Fibroblast of lung (primary cell): ENCODE data around the gene TNFRSF14. TPM values are rescaled to one million over a fixed set of nuclear protein-coding genes. Genes with fewer than 3 reads are reported as not detected.

Source experiments
- DNase-seq, 2 donors: peaks; one replicate each; pipeline versions ENCODE4 v3.0.0 to v3.0.0-alpha.2; 2010; ENCODE audit warnings: low read depth in 2 of 2
- H2AFZ ChIP-seq: 2 replicates; pipeline ENCODE4 v1.5.1; 2012; ENCODE audit warnings: low read length, control low read depth, inconsistent platforms
- H3K27ac ChIP-seq: 2 replicates; pipeline ENCODE4 v1.5.1; 2011; ENCODE audit warnings: low read length, control low read depth; ENCODE audit not compliant: insufficient read depth
- H3K27me3 ChIP-seq: 2 replicates; pipeline ENCODE4 v1.5.1; 2011; ENCODE audit warnings: mild to moderate bottlenecking, low read length; ENCODE audit not compliant: control insufficient read depth, insufficient read depth
- H3K36me3 ChIP-seq: 2 replicates; pipeline ENCODE4 v1.5.1; 2011; ENCODE audit warnings: low read length; ENCODE audit not compliant: control insufficient read depth, insufficient read depth
- H3K4me1 ChIP-seq: 2 replicates; pipeline ENCODE4 v1.5.1; 2011; ENCODE audit warnings: low read length; ENCODE audit not compliant: control insufficient read depth, insufficient read depth; ENCODE audit errors: extremely low read depth
- H3K4me2 ChIP-seq: 2 replicates; pipeline ENCODE4 v1.5.1; 2011; ENCODE audit warnings: low read length, control low read depth; ENCODE audit not compliant: insufficient read depth; ENCODE audit errors: extremely low read depth
- H3K4me3 ChIP-seq, 4 experiments: fragments of 200-600 bp in 1 of 4; sonication (generic) in 1 of 4; replicated peaks in 1 of 4; 2 replicates each; pipeline ENCODE4 v1.5.1; 2011 to 2016; ENCODE audit warnings: low read length in 4 of 4, low read depth in 3 of 4, mild to moderate bottlenecking in 3 of 4, control low read depth in 2 of 4, inconsistent platforms in 1 of 4, mixed read lengths in 1 of 4; ENCODE audit not compliant: insufficient read depth in 1 of 4; ENCODE audit errors: control extremely low read depth in 1 of 4
- H3K79me2 ChIP-seq: 2 replicates; pipeline ENCODE4 v1.5.1; 2012; ENCODE audit warnings: mild to moderate bottlenecking, low read length, inconsistent platforms; ENCODE audit not compliant: control insufficient read depth, insufficient read depth
- H3K9ac ChIP-seq: 2 replicates; pipeline ENCODE4 v1.5.1; 2011; ENCODE audit warnings: mild to moderate bottlenecking, low read length, control low read depth; ENCODE audit not compliant: insufficient read depth
- H3K9me3 ChIP-seq: 2 replicates; pipeline ENCODE4 v1.5.1; 2012; ENCODE audit warnings: low read depth, low read length; ENCODE audit not compliant: control insufficient read depth, insufficient read depth
- H4K20me1 ChIP-seq: 2 replicates; pipeline ENCODE4 v1.5.1; 2011; ENCODE audit warnings: low read length; ENCODE audit not compliant: control insufficient read depth, insufficient read depth; ENCODE audit errors: extremely low read depth
- EZH2 ChIP-seq: IDR thresholded peaks from 2 replicates; pipeline ENCODE4 v1.5.1; 2012; ENCODE audit warnings: low read length, control low read depth, mild to moderate bottlenecking; ENCODE audit errors: missing control alignments
- polyA plus RNA-seq, 2 donors: library from polyadenylated mRNA; depleted of rRNA in 1 of 2; stranded (reverse) in 1 of 2; unstranded in 1 of 2; fragments of >200 nt; gene quantifications; 2 replicates each; pipeline ENCODE4 v1.2.1, GENCODE V29; 2011 to 2012; ENCODE audit warnings: missing spikeins in 1 of 2
- total RNA-seq: library from RNA; depleted of rRNA; stranded (reverse); fragments of >200 nt; gene quantifications from 2 replicates; pipeline ENCODE4 v1.2.1, GENCODE V29; 2014
- TF ChIP-seq, protein P1 (sequence below), 2 donors: IDR thresholded peaks in 1 of 2; conservative IDR thresholded peaks in 1 of 2; 1 replicate in 1 of 2; 2 replicates in 1 of 2; pipeline ENCODE4 v1.5.1; 2011 to 2012; ENCODE audit warnings: low read length in 2 of 2, control low read depth in 1 of 2, inconsistent platforms in 1 of 2, low read depth in 1 of 2, mild to moderate bottlenecking in 1 of 2

The TNFRSF14 gene
- total and polyA plus RNA-seq, 2 donors (not counting 1 experiment from before 2014, with no cell fraction given), result 15.2 to 85.0 TPM

DNA sequence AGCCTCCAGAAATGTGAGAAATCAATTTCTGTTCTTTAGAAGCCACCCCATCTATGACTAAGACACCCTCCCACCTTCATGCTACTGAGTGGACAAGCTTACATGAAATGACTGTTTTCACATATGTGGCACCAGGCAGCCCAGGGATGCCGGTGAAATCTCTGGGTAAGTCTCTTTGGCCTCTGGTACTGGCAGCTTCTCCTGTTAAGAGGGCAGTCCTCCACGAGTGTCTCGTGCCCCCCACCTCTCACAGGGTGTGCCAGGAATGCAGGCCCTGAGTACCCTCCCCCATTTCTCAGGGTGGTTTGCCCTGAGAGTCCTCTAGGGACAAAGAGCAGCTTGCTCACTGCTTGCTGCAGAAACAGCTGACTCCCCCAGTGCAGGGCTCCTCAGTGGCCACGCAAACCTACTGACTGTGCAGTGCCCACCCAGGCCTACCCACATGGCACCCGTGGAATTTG is 27.2 kb downstream of the TNFRSF14 start:
- Histone ChIP-seq H3K27me3 (no peaks in the 10 kb centered on the region), H2AFZ (no peak overlapping the region), H3K4me3 (peak overlapping the region in 1 of 4 experiments; percentile 20), H3K27ac (no peak overlapping the region), H3K4me2 (no peak overlapping the region), H3K36me3 (no peaks in the 10 kb centered on the region), H3K79me2 (no peaks in the 10 kb centered on the region), H3K9me3 (no peaks in the 10 kb centered on the region), H4K20me1 (no peaks in the 10 kb centered on the region), H3K4me1 (peaks cover 5% of the 10 kb centered on the region), H3K9ac (no peak overlapping the region)
- TF ChIP-seq EZH2, result no peak
- TF ChIP-seq, protein P1, sequence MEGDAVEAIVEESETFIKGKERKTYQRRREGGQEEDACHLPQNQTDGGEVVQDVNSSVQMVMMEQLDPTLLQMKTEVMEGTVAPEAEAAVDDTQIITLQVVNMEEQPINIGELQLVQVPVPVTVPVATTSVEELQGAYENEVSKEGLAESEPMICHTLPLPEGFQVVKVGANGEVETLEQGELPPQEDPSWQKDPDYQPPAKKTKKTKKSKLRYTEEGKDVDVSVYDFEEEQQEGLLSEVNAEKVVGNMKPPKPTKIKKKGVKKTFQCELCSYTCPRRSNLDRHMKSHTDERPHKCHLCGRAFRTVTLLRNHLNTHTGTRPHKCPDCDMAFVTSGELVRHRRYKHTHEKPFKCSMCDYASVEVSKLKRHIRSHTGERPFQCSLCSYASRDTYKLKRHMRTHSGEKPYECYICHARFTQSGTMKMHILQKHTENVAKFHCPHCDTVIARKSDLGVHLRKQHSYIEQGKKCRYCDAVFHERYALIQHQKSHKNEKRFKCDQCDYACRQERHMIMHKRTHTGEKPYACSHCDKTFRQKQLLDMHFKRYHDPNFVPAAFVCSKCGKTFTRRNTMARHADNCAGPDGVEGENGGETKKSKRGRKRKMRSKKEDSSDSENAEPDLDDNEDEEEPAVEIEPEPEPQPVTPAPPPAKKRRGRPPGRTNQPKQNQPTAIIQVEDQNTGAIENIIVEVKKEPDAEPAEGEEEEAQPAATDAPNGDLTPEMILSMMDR (conservative IDR thresholded peaks at IDR 0.05 in 1 of 2, IDR thresholded peaks at IDR 0.05 in 1 of 2; ENCODE audit: low read depth in 1 of 2, low read length in 2 of 2), result no peak
- DNase-seq, result no peak

DNA sequence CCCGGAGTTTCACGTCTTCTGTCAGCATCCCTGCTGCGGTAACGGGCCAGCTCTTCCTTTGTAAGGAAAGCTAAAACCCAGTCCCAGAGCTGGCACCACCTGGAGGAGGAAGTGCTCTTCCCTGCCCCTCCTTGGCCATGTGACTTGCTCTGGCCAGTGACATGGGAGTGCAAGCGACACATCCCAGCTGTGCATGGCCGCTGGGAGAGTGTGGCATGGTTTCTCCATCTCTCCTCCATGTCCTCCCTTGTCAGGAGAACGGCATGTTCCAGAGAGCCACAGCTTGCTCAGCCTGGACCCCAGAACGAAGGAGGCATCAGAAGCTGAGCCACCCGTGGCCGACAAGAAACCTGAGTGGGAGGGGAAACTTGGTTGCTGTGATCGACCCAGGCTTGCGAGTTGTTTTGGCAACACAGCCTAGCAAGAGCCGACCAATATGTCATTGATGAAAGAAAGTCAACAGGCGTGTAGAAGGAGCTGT is 27.7 kb downstream of the TNFRSF14 start:
- Histone ChIP-seq H3K27ac (no peak overlapping the region), H3K9ac (no peak overlapping the region), H3K79me2 (no peaks in the 10 kb centered on the region), H3K4me3 (peak overlapping the region in 2 of 4 experiments; percentile 17 to 20), H4K20me1 (no peaks in the 10 kb centered on the region), H3K9me3 (no peaks in the 10 kb centered on the region), H3K4me2 (no peak overlapping the region), H3K27me3 (no peaks in the 10 kb centered on the region), H2AFZ (no peak overlapping the region), H3K36me3 (no peaks in the 10 kb centered on the region), H3K4me1 (peaks cover 5% of the 10 kb centered on the region)
- peak in 1 of 2 donors; percentile 60 for DNase-seq
- peak; percentile 49 for TF ChIP-seq EZH2
- TF ChIP-seq, protein P1 (conservative IDR thresholded peaks at IDR 0.05 in 1 of 2, IDR thresholded peaks at IDR 0.05 in 1 of 2; ENCODE audit: low read depth in 1 of 2, low read length in 2 of 2), result no peak

DNA sequence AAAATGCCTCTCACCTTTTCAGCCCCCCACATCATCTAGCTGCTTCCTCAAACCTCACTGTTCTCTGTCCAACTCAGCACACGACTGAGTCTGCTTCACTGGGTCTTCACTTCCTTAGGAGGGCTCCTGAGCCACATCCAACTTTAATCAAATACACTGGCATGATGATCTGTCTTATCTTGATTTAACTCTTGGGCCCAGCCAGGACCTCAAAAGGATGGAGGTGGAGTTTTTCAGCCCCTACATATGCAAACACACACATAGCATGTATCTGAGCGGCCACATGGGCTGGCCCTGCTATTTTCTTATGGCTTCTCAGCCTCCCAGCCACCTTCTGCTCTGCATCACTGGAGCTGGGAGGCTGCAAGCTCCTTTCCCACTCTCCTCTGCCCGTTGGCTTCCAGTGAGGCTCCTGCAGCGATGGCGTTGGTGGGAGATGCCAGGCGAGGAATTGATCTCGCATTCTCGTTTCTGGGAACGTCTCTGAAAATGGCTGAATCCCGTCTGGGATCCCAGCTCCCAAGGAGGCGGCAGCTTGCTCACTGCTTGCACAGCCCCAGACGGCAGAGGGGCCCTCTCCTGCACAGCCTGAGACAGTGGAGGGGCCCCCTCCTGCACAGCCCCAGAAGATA is 28.6 kb downstream of the TNFRSF14 start:
- Histone ChIP-seq H3K9ac (no peak overlapping the region), H3K79me2 (no peaks in the 10 kb centered on the region), H3K27me3 (no peaks in the 10 kb centered on the region), H3K4me3 (peak overlapping the region in 3 of 4 experiments; percentile 16 to 79 (median 66)), H3K9me3 (no peaks in the 10 kb centered on the region), H3K36me3 (no peaks in the 10 kb centered on the region), H3K4me1 (peaks cover 5% of the 10 kb centered on the region), H3K27ac (no peak overlapping the region), H3K4me2 (peak overlapping the region; percentile 94), H4K20me1 (no peaks in the 10 kb centered on the region), H2AFZ (no peak overlapping the region)
- DNase-seq, result no peak
- TF ChIP-seq, protein P1 (conservative IDR thresholded peaks at IDR 0.05 in 1 of 2, IDR thresholded peaks at IDR 0.05 in 1 of 2; ENCODE audit: low read depth in 1 of 2, low read length in 2 of 2), result no peak
- no peak for TF ChIP-seq EZH2
